Measurements from ENCODE around the gene MTSS2.

- TF ChIP-seq RFX5 (IDR thresholded peaks at IDR 0.05; ENCODE audit: low read depth, low read length) (no peak), CTCF (conservative IDR thresholded peaks at IDR 0.05; ENCODE audit: low read depth, low read length) (no peak), FOS (IDR thresholded peaks at IDR 0.05; ENCODE audit: low read depth, low read length) (no peak)
Observed at GRCh38 chr16:70678121-70678897, 7.5 kb downstream of the MTSS2 start.

All from IMR-90 (cell line).